H1 (cell line): ENCODE results near the gene RERE. TPM values are rescaled to one million over a fixed set of nuclear protein-coding genes. Genes with fewer than 3 reads are reported as not detected.
A peak's percentile ranks its signal among the peaks of the same experiment; 100 is the strongest.

Source experiments
- CTCF ChIA-PET: fragments of 300-600 bp; sonication (Branson Sonifier 250); formaldehyde crosslinking; loops from one replicate; lab custom pipeline; 2021; ENCODE audit not compliant: partially characterized antibody; lab: Charles Lee
- POLR2A ChIA-PET: fragments of 300-600 bp; sonication (Branson Sonifier 250); formaldehyde crosslinking; loops from one replicate; lab custom pipeline; 2021; ENCODE audit warnings: inconsistent platforms; ENCODE audit not compliant: partially characterized antibody; lab: Charles Lee
- DNase-seq, 2 experiments: peaks; one replicate each; pipeline versions ENCODE4 v3.0.0 to v3.0.0-alpha.2; 2010 to 2022; ENCODE audit warnings: low spot score in 2 of 2, low read depth in 1 of 2, mixed read lengths in 1 of 2
- FAIRE-seq: peaks from 2 replicates; lab custom pipeline; 2011; peaks lifted over from hg19 to GRCh38; lab: Jason Lieb, UNC
- H2AFZ ChIP-seq: 2 replicates; pipeline ENCODE4 v1.8.1; 2012; ENCODE audit warnings: low read length, inconsistent platforms
- H2AK5ac ChIP-seq: 2 replicates; pipeline ENCODE4 v1.6.1; 2013; ENCODE audit warnings: low read depth, low read length
- H2BK120ac ChIP-seq: replicated peaks from 2 replicates; pipeline ENCODE3; 2013; ENCODE audit warnings: low read depth, low read length, inconsistent platforms
- H2BK12ac ChIP-seq: 2 replicates; pipeline ENCODE4 v1.6.1; 2013; ENCODE audit warnings: low read depth, low read length
- H2BK15ac ChIP-seq: 2 replicates; pipeline ENCODE4 v1.6.1; 2013; ENCODE audit warnings: low read length
- H2BK20ac ChIP-seq: 2 replicates; pipeline ENCODE4 v1.6.1; 2013; ENCODE audit warnings: low read length
- H2BK5ac ChIP-seq: 2 replicates; pipeline ENCODE4 v1.6.1; 2013; ENCODE audit warnings: low read depth, low read length
- H3K14ac ChIP-seq: 2 replicates; pipeline ENCODE4 v1.6.1; 2013; ENCODE audit warnings: inconsistent platforms; ENCODE audit not compliant: insufficient read length
- H3K18ac ChIP-seq: 2 replicates; pipeline ENCODE4 v1.6.1; 2013; ENCODE audit warnings: low read length; ENCODE audit errors: extremely low read depth
- H3K23ac ChIP-seq: 2 replicates; pipeline ENCODE4 v1.6.1; 2013; ENCODE audit warnings: inconsistent platforms; ENCODE audit not compliant: insufficient read length
- H3K23me2 ChIP-seq: 2 replicates; pipeline ENCODE4 v1.6.1; 2013; ENCODE audit warnings: low read depth, low read length
- H3K27ac ChIP-seq: 2 replicates; pipeline ENCODE4 v1.6.1; 2011; ENCODE audit warnings: low read depth, low read length, inconsistent platforms
- H3K27me3 ChIP-seq, 4 experiments: replicated peaks in 1 of 4; 1 replicate in 1 of 4; 2 replicates in 3 of 4; pipeline versions ENCODE4 v1.6.1 to v1.8.1; 2011 to 2013; ENCODE audit warnings: low read length in 3 of 4, mild to moderate bottlenecking in 3 of 4, inconsistent platforms in 2 of 4, mixed read lengths in 2 of 4, moderate library complexity in 1 of 4; ENCODE audit not compliant: control insufficient read depth in 3 of 4, insufficient read depth in 3 of 4; ENCODE audit errors: extremely low read depth in 1 of 4
- H3K36me3 ChIP-seq, 4 experiments: 2 replicates each; pipeline versions ENCODE4 v1.6.1 to v1.8.1; 2011 to 2013; ENCODE audit warnings: mild to moderate bottlenecking in 4 of 4, low read length in 3 of 4, moderate library complexity in 2 of 4, control low read depth in 1 of 4, inconsistent platforms in 1 of 4; ENCODE audit not compliant: insufficient read depth in 4 of 4, control insufficient read depth in 2 of 4
- H3K4ac ChIP-seq: replicated peaks from 2 replicates; pipeline ENCODE3; 2013; ENCODE audit warnings: low read length, low read depth, mixed read lengths, inconsistent platforms; ENCODE audit not compliant: insufficient read length
- H3K4me1 ChIP-seq, 4 experiments: replicated peaks in 1 of 4; 1 replicate in 1 of 4; 2 replicates in 3 of 4; pipeline versions ENCODE4 v1.6.1 to v1.8.1; 2011 to 2013; ENCODE audit warnings: low read length in 3 of 4, inconsistent platforms in 2 of 4, mixed read lengths in 1 of 4; ENCODE audit not compliant: insufficient read depth in 4 of 4, control insufficient read depth in 3 of 4
- H3K4me2 ChIP-seq, 2 experiments: 2 replicates each; pipeline versions ENCODE4 v1.6.1 to v1.8.1; 2011 to 2013; ENCODE audit warnings: low read depth in 2 of 2, low read length in 2 of 2, control low read depth in 1 of 2, inconsistent platforms in 1 of 2, mild to moderate bottlenecking in 1 of 2; ENCODE audit not compliant: insufficient read depth in 1 of 2
- H3K4me3 ChIP-seq, 4 experiments: fragments of 200-600, 300-600 bp in 1 of 4; sonication (generic), shearing (Covaris generic), sonication (Bioruptor Twin) in 1 of 4; 2 replicates each; pipeline versions ENCODE4 v1.5.1 to v1.8.1; 2011 to 2016; ENCODE audit warnings: low read length in 4 of 4, low read depth in 3 of 4, control low read depth in 2 of 4, inconsistent platforms in 2 of 4, mild to moderate bottlenecking in 2 of 4, mixed read lengths in 1 of 4, moderate library complexity in 1 of 4; ENCODE audit not compliant: insufficient read depth in 2 of 4; ENCODE audit errors: extremely low read depth in 1 of 4
- H3K56ac ChIP-seq: replicated peaks from 2 replicates; pipeline ENCODE3; 2013; ENCODE audit warnings: low read depth, mild to moderate bottlenecking, mixed read lengths, low read length, inconsistent platforms; ENCODE audit not compliant: insufficient read length
- H3K79me1 ChIP-seq: 2 replicates; pipeline ENCODE4 v1.6.1; 2013; ENCODE audit warnings: low read depth, low read length, control low read depth
- H3K79me2 ChIP-seq, 2 experiments: 2 replicates each; pipeline versions ENCODE4 v1.6.1 to v1.8.1; 2012 to 2013; ENCODE audit warnings: low read length in 2 of 2, mild to moderate bottlenecking in 2 of 2, inconsistent platforms in 1 of 2; ENCODE audit not compliant: insufficient read depth in 2 of 2, control insufficient read depth in 1 of 2
- H3K9ac ChIP-seq, 4 experiments: replicated peaks in 1 of 4; 1 replicate in 1 of 4; 2 replicates in 3 of 4; pipeline versions ENCODE4 v1.6.1 to v1.8.1; 2011 to 2013; ENCODE audit warnings: low read depth in 3 of 4, low read length in 3 of 4, control low read depth in 2 of 4, mild to moderate bottlenecking in 2 of 4, moderate library complexity in 2 of 4, inconsistent platforms in 1 of 4; ENCODE audit errors: extremely low read depth in 1 of 4
- H3K9me3 ChIP-seq, 2 experiments: 2 replicates each; pipeline versions ENCODE4 v1.6.1 to v1.8.1; 2012 to 2013; ENCODE audit warnings: mild to moderate bottlenecking in 2 of 2, moderate library complexity in 2 of 2, control low read depth in 1 of 2, inconsistent platforms in 1 of 2, low read depth in 1 of 2, low read length in 1 of 2, mixed read lengths in 1 of 2; ENCODE audit not compliant: insufficient read depth in 2 of 2
- H4K20me1 ChIP-seq, 2 experiments: replicated peaks in 1 of 2; 2 replicates each; pipeline versions ENCODE3 to v1.8.1; 2011 to 2013; ENCODE audit warnings: inconsistent platforms in 2 of 2, low read length in 2 of 2, mild to moderate bottlenecking in 1 of 2; ENCODE audit not compliant: insufficient read depth in 2 of 2, control insufficient read depth in 1 of 2
- H4K5ac ChIP-seq: 2 replicates; pipeline ENCODE4 v1.6.1; 2013; ENCODE audit warnings: low read length, low read depth, mixed read lengths, inconsistent platforms; ENCODE audit not compliant: insufficient read length
- H4K8ac ChIP-seq: 2 replicates; pipeline ENCODE4 v1.8.0; 2013; ENCODE audit warnings: mild to moderate bottlenecking, moderate library complexity, low read length, inconsistent platforms; ENCODE audit not compliant: insufficient read depth; ENCODE audit errors: extremely low read depth
- H4K91ac ChIP-seq: replicated peaks from 2 replicates; pipeline ENCODE3; 2013; ENCODE audit warnings: low read length, mixed read lengths, inconsistent platforms; ENCODE audit not compliant: insufficient read length
- ATF3 ChIP-seq: IDR thresholded peaks from 2 replicates; pipeline ENCODE4 v1.6.1; 2011; ENCODE audit warnings: low read depth, mild to moderate bottlenecking, low read length; ENCODE audit not compliant: insufficient read depth
- BCL11A ChIP-seq, 2 experiments: IDR thresholded peaks; one replicate each; pipeline ENCODE4 v1.6.1; 2011; ENCODE audit warnings: low read depth in 2 of 2, low read length in 2 of 2, mild to moderate bottlenecking in 2 of 2
- CEBPB ChIP-seq: IDR thresholded peaks from 2 replicates; pipeline ENCODE4 v1.6.1; 2012; ENCODE audit warnings: low read depth, low read length
- EGR1 ChIP-seq: IDR thresholded peaks from 2 replicates; pipeline ENCODE4 v1.6.1; 2011; ENCODE audit warnings: low read depth, low read length, borderline replicate concordance
- RBBP5 ChIP-seq: IDR thresholded peaks from 2 replicates; pipeline ENCODE4 v1.7.1; 2012; ENCODE audit warnings: low read depth, mild to moderate bottlenecking, inconsistent platforms, low read length, moderate library complexity, borderline replicate concordance
- WGBS, 2 experiments: shearing (Covaris generic) in 1 of 2; methylation state at CpG; one replicate each; pipeline versions ENCODE4 v1.1.6 to v1.1.7; 2013 to 2015; ENCODE audit warnings: low lambda C conversion rate in 2 of 2, mixed read lengths in 2 of 2, inconsistent platforms in 1 of 2, low coverage in 1 of 2, missing lambda C conversion rate in 1 of 2; ENCODE audit not compliant: insufficient replicate concordance in 2 of 2, insufficient coverage in 1 of 2, insufficient read length in 1 of 2; ENCODE audit errors: extremely low coverage in 1 of 2, missing lambda C conversion rate in 1 of 2; 5-methylcytosine and 5-hydroxymethylcytosine counted together
- polyA plus RNA-seq, 7 experiments: library from polyadenylated mRNA; depleted of rRNA in 3 of 7; stranded (reverse) in 5 of 7; unstranded in 2 of 7; fragments of >200 nt in 5 of 7; fragments of 200-250 nt in 2 of 7; gene quantifications; 1 replicate in 5 of 7; 2 replicates in 1 of 7; 4 replicates in 1 of 7; pipeline versions ENCODE4 v1.2.1 to v1.2.3, GENCODE V29; 2011 to 2013; ENCODE audit warnings: missing spikeins in 2 of 7, mixed read lengths in 2 of 7
- total RNA-seq: library from RNA; stranded (reverse); fragmentation: NEBNext Ultra II Directional; extraction: Animal tissue kit (Norgen Biotek cat#: 25700); gene quantifications from 2 replicates; pipeline ENCODE4 v1.2.1, GENCODE V29; 2021

Gene RERE
- total and polyA plus RNA-seq, 2 of the 8 experiments (the other 6 are each of a cell fraction or from before 2014, with no cell fraction given), result 15.3 to 142 TPM

GRCh38 chr1:8357329-8358101 lies 459.9 kb downstream of the RERE start:
- H4K5ac ChIP-seq, result no peak overlapping the region
- TF ChIP-seq BCL11A (IDR thresholded peaks at IDR 0.05; ENCODE audit: low read depth in 2 of 2, low read length in 2 of 2) (no peak), ATF3 (no peak), RBBP5 (no peak), CEBPB (no peak), EGR1 (no peak)
- no peak overlapping the region for H3K4ac ChIP-seq
- H3K14ac ChIP-seq, result no peak overlapping the region
- peaks cover 3% of the 10 kb centered on the region; the same call in 1 of the 2 replicates for H3K79me1 ChIP-seq
- no peak overlapping the region for H2AK5ac ChIP-seq
- CTCF ChIA-PET, result interaction anchor here (0.7 to 2.1 kb wide), 5 partner anchors 14 to 103 kb away, joined by 3 to 7 read pairs (median 4); no protein-coding TSS in a partner anchor
- WGBS, 2 experiments, result 94% methylated on average over 14 of the region's 14 CpGs; no CpG with 5 or more reads in 1 of the 2 experiments
- peak overlapping the region; percentile 19; the same call in 1 of the 2 replicates for H2BK5ac ChIP-seq
- peak overlapping the region; percentile 15 for H4K8ac ChIP-seq
- no peaks in the 10 kb centered on the region for H3K9me3 ChIP-seq
- no peak overlapping the region for H3K4me3 ChIP-seq
- H2BK15ac ChIP-seq, result no peak overlapping the region
- H4K91ac ChIP-seq, result no peak overlapping the region
- POLR2A ChIA-PET, result no interaction called here
- no peaks in the 10 kb centered on the region for H3K27me3 ChIP-seq
- DNase-seq (no peak), FAIRE-seq (no peak)
- H3K23ac ChIP-seq, result no peak overlapping the region
- no peak overlapping the region for H3K18ac ChIP-seq
- H3K4me1 ChIP-seq, result no peaks in the 10 kb centered on the region
- peaks cover 7 to 11% of the 10 kb centered on the region in 2 experiments for H4K20me1 ChIP-seq
- no peaks in the 10 kb centered on the region; a peak in 1 of 4 replicates for H3K79me2 ChIP-seq
- H3K36me3 ChIP-seq, result peaks cover 16 to 71% (median 56%) of the 10 kb centered on the region in 4 experiments
- no peaks in the 10 kb centered on the region for H3K23me2 ChIP-seq
- no peak overlapping the region for H2BK20ac ChIP-seq
- no peak overlapping the region for H3K56ac ChIP-seq
- H2AFZ ChIP-seq, result no peak overlapping the region
- 0 out of 2 replicates have a peak overlapping the region, but pooled peaks have one; percentile 3 for H3K27ac ChIP-seq
- no peak overlapping the region for H2BK120ac ChIP-seq
- H2BK12ac ChIP-seq, result no peak overlapping the region
- no peak overlapping the region for H3K4me2 ChIP-seq
- H3K9ac ChIP-seq, result no peak overlapping the region
